Psoas muscle (tissue), 8 donors: ENCODE data around the gene SH3RF3. TPM values are rescaled to one million over a fixed set of nuclear protein-coding genes. Genes with fewer than 3 reads are reported as not detected.
A peak's percentile ranks its signal among the peaks of the same experiment; 100 is the strongest.

Experiments
- ATAC-seq, 4 donors: fragments of 200-7000 bp; cut with Tn5 transposase; one replicate each; pipeline ENCODE4 v1.9.1; 2020; ENCODE audit warnings: moderate library complexity in 3 of 4, mild to moderate bottlenecking in 2 of 4
- DNase-seq, 2 donors: peaks; one replicate each; pipeline ENCODE4 v3.0.0-alpha.2; 2020
- H3K27ac ChIP-seq: fragments of 200-600 bp; one replicate; pipeline ENCODE4 v1.8.0; 2022
- H3K27me3 ChIP-seq, 3 donors: fragments of 200-600 bp in 1 of 3; one replicate each; pipeline versions ENCODE4 v1.6.1 to v1.8.0; 2013 to 2022; ENCODE audit warnings: low read length in 2 of 3, mild to moderate bottlenecking in 2 of 3, moderate library complexity in 1 of 3; ENCODE audit not compliant: insufficient read depth in 3 of 3
- H3K36me3 ChIP-seq, 2 donors: fragments of 200-600 bp in 1 of 2; one replicate each; pipeline versions ENCODE4 v1.6.1 to v1.8.0; 2013 to 2022; ENCODE audit warnings: low read depth in 1 of 2, mild to moderate bottlenecking in 1 of 2, moderate library complexity in 1 of 2; ENCODE audit not compliant: insufficient read depth in 1 of 2
- H3K4me1 ChIP-seq: fragments of 200-600 bp; one replicate; pipeline ENCODE4 v1.8.0; 2022
- H3K4me3 ChIP-seq: fragments of 200-600 bp; one replicate; pipeline ENCODE4 v1.8.0; 2022; ENCODE audit warnings: mild to moderate bottlenecking
- H3K9me3 ChIP-seq: fragments of 200-600 bp; one replicate; pipeline ENCODE4 v1.8.0; 2022
- CTCF ChIP-seq: fragments of 200-600 bp; IDR thresholded peaks from one replicate; pipeline ENCODE4 v1.8.0; 2022; ENCODE audit warnings: antibody characterized with exemption
- WGBS, 3 donors: extraction: QIAGEN DNeasy Blood & Tissue Kit; methylation state at CpG; one replicate each; pipeline versions ENCODE4 v1.1.6 to v1.1.7; 2013; 5-methylcytosine and 5-hydroxymethylcytosine counted together
- intact Hi-C, 2 donors: fragments of 100-400 bp; cut with DNase I; formaldehyde crosslinking; loops; one replicate each; pipeline versions ENCODE4 v1.11.0 to v1.14.2; 2022
- polyA plus RNA-seq, 3 donors: library from polyadenylated mRNA; stranded (reverse); fragments of 200-250 nt; gene quantifications; one replicate each; pipeline ENCODE4 v1.2.3, GENCODE V29; 2013
- total RNA-seq, 4 donors: library from RNA; stranded (reverse); fragmentation: NEBNext Ultra II Directional in 2 of 4; extraction: Animal tissue kit (Norgen Biotek cat#: 25700) in 2 of 4; gene quantifications; one replicate each; pipeline versions ENCODE4 v1.2.1 to v1.2.4, GENCODE V29; 2021 to 2023
- donor health status: healthy with polysubstance abuse.
- donor health status: DM: no; HTN: no; CAD: no; lungs with moderate emphysema.
- donor health status: Bipolar disorder and iron deficiency.
- donor health status: healthy.
- donor health status: DM: yes; HTN: yes; CAD: no.
- donor health status: DM: no; HTN: no; CAD: no.
- donor health status: DM: no; HTN: no; CAD: no.
- donor health status: DM: yes; HTN: yes; CAD: no.

Gene SH3RF3
- total and polyA plus RNA-seq, 7 donors: 4.6 to 27.0 (median 9.0) TPM

DNA sequence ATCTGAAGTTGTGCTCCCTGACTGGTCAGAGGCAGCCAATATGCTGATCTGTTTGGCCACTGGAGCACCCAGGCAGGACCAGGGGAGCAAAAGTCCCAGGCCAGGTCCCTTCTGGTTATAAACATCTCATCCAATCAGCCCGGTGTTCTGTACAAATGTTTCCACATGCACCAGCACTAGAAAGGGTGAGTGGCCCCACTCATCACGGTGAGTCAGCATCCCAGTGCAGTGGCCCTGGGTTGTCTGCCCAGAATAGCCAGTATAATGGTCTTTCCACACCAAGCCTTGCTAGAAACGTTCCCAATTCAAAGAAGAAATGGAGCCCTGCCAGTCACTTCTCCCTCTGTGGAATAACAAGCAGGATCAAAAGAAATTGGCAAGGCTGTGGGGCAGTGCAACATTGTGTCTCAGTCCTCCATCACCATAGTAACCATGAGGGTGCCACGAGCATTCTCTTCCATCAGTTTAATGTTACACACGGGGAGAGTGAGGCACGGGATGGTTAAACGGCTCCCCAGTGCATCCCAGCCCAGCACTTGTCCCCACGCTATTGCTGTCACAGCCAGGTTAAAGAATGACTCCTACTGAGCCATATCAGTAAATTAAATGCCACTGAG is 309.9 kb downstream of the SH3RF3 start:
- 49 to 63% (median 51%) methylated on average over 8 of the region's 8 CpGs for WGBS, 3 donors

GRCh38 chr2:109439390-109439786 is 310.4 kb downstream of the SH3RF3 start:
- Histone ChIP-seq H3K9me3 (peaks cover 18% of the 10 kb centered on the region), H3K36me3 (peaks cover 0 to 2% of the 10 kb centered on the region in 2 donors), H3K27me3 (no peaks in the 10 kb centered on the region), H3K27ac (peak overlapping the region; percentile 64), H3K4me3 (no peak overlapping the region), H3K4me1 (peaks cover 43% of the 10 kb centered on the region)
- ATAC-seq (no peak), DNase-seq (no peak)
- intact Hi-C loops: loop anchor here in 1 of 2 donors (5.0 kb wide), 1 partner anchor 57 kb away; no protein-coding TSS in a partner anchor
- WGBS, 3 donors: 71 to 79% (median 72%) methylated on average over 4 of the region's 4 CpGs
- TF ChIP-seq CTCF: no peak

More for the DNA sequence above, 309.9 kb downstream of the SH3RF3 start:
- Histone ChIP-seq H3K9me3 (peaks cover 18% of the 10 kb centered on the region), H3K36me3 (peaks cover 0 to 2% of the 10 kb centered on the region in 2 donors), H3K4me3 (no peak overlapping the region), H3K27me3 (no peaks in the 10 kb centered on the region), H3K4me1 (peaks cover 43% of the 10 kb centered on the region), H3K27ac (peak overlapping the region; percentile 64)
- peak; percentile 63 to 74 for DNase-seq
- TF ChIP-seq CTCF: no peak
- ATAC-seq: peak; percentile 43 to 74 (median 64)
- intact Hi-C loops: loop anchor here in 1 of 2 donors (5.0 kb wide), 1 partner anchor 57 kb away; no protein-coding TSS in a partner anchor

- DNase-seq: no peak
- TF ChIP-seq CTCF: no peak
- intact Hi-C loops: loop anchor here in 1 of 2 donors (5.0 kb wide), 1 partner anchor 58 kb away; no protein-coding TSS in a partner anchor
- Histone ChIP-seq H3K9me3 (peaks cover 18% of the 10 kb centered on the region), H3K4me3 (no peak overlapping the region), H3K4me1 (peaks cover 41% of the 10 kb centered on the region), H3K27ac (no peak overlapping the region), H3K27me3 (no peaks in the 10 kb centered on the region), H3K36me3 (peaks cover 0 to 2% of the 10 kb centered on the region in 2 donors)
- ATAC-seq: no peak
- WGBS, 3 donors: 96 to 99% (median 97%) methylated on average over 7 of the region's 7 CpGs
These were observed 311.0 kb downstream of the SH3RF3 start for GRCh38 chr2:109439986-109440385.

DNA sequence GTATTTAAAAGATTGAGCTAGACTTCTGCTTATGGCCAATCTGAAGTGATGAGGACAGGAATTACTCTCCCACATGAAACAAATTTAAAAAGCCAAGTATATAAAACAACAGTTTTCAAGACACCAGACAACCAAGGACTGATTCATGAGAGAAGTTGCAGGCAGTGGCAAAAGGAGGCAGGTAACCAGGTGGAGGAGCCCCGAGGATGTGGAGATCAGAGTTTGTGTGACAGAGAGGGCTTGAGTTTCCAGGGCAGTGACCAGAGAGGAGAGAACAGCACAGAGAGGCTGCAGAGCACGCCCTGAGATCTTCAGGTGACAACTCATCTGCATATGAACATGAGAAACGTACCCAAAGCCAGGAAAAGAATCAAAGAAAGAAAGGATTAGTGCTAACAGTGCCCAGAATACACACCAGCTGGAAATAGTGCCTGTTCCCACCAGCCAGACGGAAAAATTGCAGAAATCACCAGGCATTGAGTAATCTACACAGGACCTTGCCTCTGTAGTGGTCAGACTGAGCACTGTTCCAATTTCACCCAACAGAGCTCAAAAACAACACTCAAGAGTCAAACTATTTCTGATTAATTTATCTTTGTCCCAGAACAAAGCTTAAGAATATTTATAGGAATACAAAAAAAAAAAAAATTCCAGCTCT is 311.6 kb downstream of the SH3RF3 start:
- ATAC-seq (no peak), DNase-seq (no peak)
- Histone ChIP-seq H3K4me3 (no peak overlapping the region), H3K4me1 (peaks cover 35% of the 10 kb centered on the region), H3K27ac (no peak overlapping the region), H3K36me3 (peaks cover 0 to 2% of the 10 kb centered on the region in 2 donors), H3K27me3 (no peaks in the 10 kb centered on the region), H3K9me3 (peaks cover 18% of the 10 kb centered on the region)
- intact Hi-C loops: no loop called here
- no peak for TF ChIP-seq CTCF
- 93 to 97% (median 95%) methylated on average over 4 of the region's 4 CpGs for WGBS, 3 donors
